HEK293 (cell line): ENCODE measurements around the gene RAMAC.

Source experiments
- CTCF ChIA-PET: fragments of 350-600 bp; formaldehyde crosslinking; extraction: SDS; loops from one replicate; lab custom pipeline; 2021; ENCODE audit warnings: antibody characterized with exemption; lab: Yijun Ruan, JAX
- POLR2A ChIA-PET: fragments of 300-600 bp; formaldehyde crosslinking; extraction: SDS; loops from one replicate; lab custom pipeline; 2020; ENCODE audit warnings: antibody characterized with exemption, inconsistent platforms; lab: Yijun Ruan, JAX
- H3K27ac ChIP-seq: fragments of 200-500 bp; sonication (Bioruptor generic); 2 replicates; pipeline ENCODE4 v1.5.1; 2014; ENCODE audit warnings: low read depth, low read length, control low read depth, inconsistent platforms; ENCODE audit errors: extremely low read depth
- H3K36me3 ChIP-seq, 2 experiments: fragments of 200-500 bp in 1 of 2; sonication (Bioruptor generic) in 1 of 2; 1 replicate in 1 of 2; 2 replicates in 1 of 2; pipeline ENCODE4 v1.5.1; 2014 to 2017; ENCODE audit warnings: inconsistent platforms in 2 of 2, low read length in 2 of 2; ENCODE audit not compliant: control insufficient read depth in 2 of 2, insufficient read depth in 1 of 2
- H3K4me1 ChIP-seq: fragments of 200-500 bp; sonication (Bioruptor generic); 2 replicates; pipeline ENCODE4 v1.5.1; 2014; ENCODE audit warnings: mild to moderate bottlenecking, low read length, inconsistent platforms; ENCODE audit not compliant: control insufficient read depth, insufficient read depth
- H3K4me3 ChIP-seq: 2 replicates; pipeline ENCODE4 v1.5.1; 2011; ENCODE audit warnings: low read depth, mild to moderate bottlenecking, control low read depth, low read length, moderate library complexity
- H3K9me3 ChIP-seq: fragments of 200-500 bp; sonication (Bioruptor generic); 2 replicates; pipeline ENCODE4 v1.5.1; 2014; ENCODE audit warnings: low read depth, low read length, inconsistent platforms; ENCODE audit not compliant: control insufficient read depth, insufficient read depth
- OVOL3 ChIP-seq: fragments of 450-650 bp; formaldehyde crosslinking; IDR thresholded peaks from 2 replicates; pipeline ENCODE4 v1.5.1; 2016; ENCODE audit warnings: missing biosample characterization, missing genetic modification characterization
- PRDM10 ChIP-seq: fragments of 450-650 bp; formaldehyde crosslinking; IDR thresholded peaks from 2 replicates; pipeline ENCODE4 v1.5.1; 2016; ENCODE audit warnings: missing biosample characterization, missing genetic modification characterization
- PRDM4 ChIP-seq: fragments of 450-650 bp; formaldehyde crosslinking; IDR thresholded peaks from 2 replicates; pipeline ENCODE4 v1.5.1; 2017; ENCODE audit warnings: missing biosample characterization, missing genetic modification characterization
- SP2 ChIP-seq: fragments of 450-650 bp; formaldehyde crosslinking; IDR thresholded peaks from 2 replicates; pipeline ENCODE4 v1.5.1; 2016; ENCODE audit warnings: missing biosample characterization, missing genetic modification characterization
- SP7 ChIP-seq: fragments of 450-650 bp; formaldehyde crosslinking; IDR thresholded peaks from 2 replicates; pipeline ENCODE4 v1.5.1; 2016; ENCODE audit warnings: missing biosample characterization, missing genetic modification characterization
- TRIM28 ChIP-seq: IDR thresholded peaks from 2 replicates; pipeline ENCODE4 v1.6.1; 2011; ENCODE audit warnings: low read length, control low read depth, borderline replicate concordance
- ZBTB21 ChIP-seq: fragments of 450-650 bp; formaldehyde crosslinking; IDR thresholded peaks from 2 replicates; pipeline ENCODE4 v1.5.1; 2017; ENCODE audit warnings: missing biosample characterization, missing genetic modification characterization
- ZNF121 ChIP-seq: fragments of 450-650 bp; formaldehyde crosslinking; IDR thresholded peaks from 2 replicates; pipeline ENCODE4 v1.5.1; 2016; ENCODE audit warnings: missing biosample characterization, missing genetic modification characterization
- ZNF133 ChIP-seq: fragments of 450-650 bp; formaldehyde crosslinking; IDR thresholded peaks from 2 replicates; pipeline ENCODE4 v1.5.1; 2016; ENCODE audit warnings: missing biosample characterization, missing genetic modification characterization
- ZNF148 ChIP-seq: fragments of 450-650 bp; formaldehyde crosslinking; IDR thresholded peaks from 2 replicates; pipeline ENCODE4 v1.5.0; 2017; ENCODE audit warnings: missing biosample characterization, missing genetic modification characterization, borderline replicate concordance
- ZNF174 ChIP-seq: fragments of 450-650 bp; formaldehyde crosslinking; IDR thresholded peaks from 2 replicates; pipeline ENCODE4 v1.5.0; 2017; ENCODE audit warnings: missing biosample characterization, mild to moderate bottlenecking, missing genetic modification characterization
- ZNF175 ChIP-seq: fragments of 450-650 bp; formaldehyde crosslinking; IDR thresholded peaks from 2 replicates; pipeline ENCODE4 v1.5.1; 2016; ENCODE audit warnings: missing biosample characterization, missing genetic modification characterization
- ZNF341 ChIP-seq: fragments of 450-650 bp; formaldehyde crosslinking; IDR thresholded peaks from 2 replicates; pipeline ENCODE4; 2016; ENCODE audit warnings: low read depth, missing biosample characterization, missing genetic modification characterization
- ZNF391 ChIP-seq: fragments of 450-650 bp; formaldehyde crosslinking; IDR thresholded peaks from 2 replicates; pipeline ENCODE4 v1.5.1; 2016; ENCODE audit warnings: low read depth, missing biosample characterization, missing genetic modification characterization, borderline replicate concordance
- ZNF404 ChIP-seq: fragments of 450-650 bp; formaldehyde crosslinking; IDR thresholded peaks from 2 replicates; pipeline ENCODE4 v1.5.1; 2017; ENCODE audit warnings: missing biosample characterization, missing genetic modification characterization
- ZNF621 ChIP-seq: fragments of 450-650 bp; formaldehyde crosslinking; IDR thresholded peaks from 2 replicates; pipeline ENCODE4 v1.5.1; 2017; ENCODE audit warnings: missing biosample characterization, missing genetic modification characterization
- ZNF629 ChIP-seq: fragments of 450-650 bp; formaldehyde crosslinking; IDR thresholded peaks from 2 replicates; pipeline ENCODE4 v1.5.1; 2017; ENCODE audit warnings: missing biosample characterization, missing genetic modification characterization
- ZXDB ChIP-seq: fragments of 450-650 bp; formaldehyde crosslinking; IDR thresholded peaks from 2 replicates; pipeline ENCODE4 v1.5.1; 2016; ENCODE audit warnings: missing biosample characterization, missing genetic modification characterization

Gene RAMAC

DNA sequence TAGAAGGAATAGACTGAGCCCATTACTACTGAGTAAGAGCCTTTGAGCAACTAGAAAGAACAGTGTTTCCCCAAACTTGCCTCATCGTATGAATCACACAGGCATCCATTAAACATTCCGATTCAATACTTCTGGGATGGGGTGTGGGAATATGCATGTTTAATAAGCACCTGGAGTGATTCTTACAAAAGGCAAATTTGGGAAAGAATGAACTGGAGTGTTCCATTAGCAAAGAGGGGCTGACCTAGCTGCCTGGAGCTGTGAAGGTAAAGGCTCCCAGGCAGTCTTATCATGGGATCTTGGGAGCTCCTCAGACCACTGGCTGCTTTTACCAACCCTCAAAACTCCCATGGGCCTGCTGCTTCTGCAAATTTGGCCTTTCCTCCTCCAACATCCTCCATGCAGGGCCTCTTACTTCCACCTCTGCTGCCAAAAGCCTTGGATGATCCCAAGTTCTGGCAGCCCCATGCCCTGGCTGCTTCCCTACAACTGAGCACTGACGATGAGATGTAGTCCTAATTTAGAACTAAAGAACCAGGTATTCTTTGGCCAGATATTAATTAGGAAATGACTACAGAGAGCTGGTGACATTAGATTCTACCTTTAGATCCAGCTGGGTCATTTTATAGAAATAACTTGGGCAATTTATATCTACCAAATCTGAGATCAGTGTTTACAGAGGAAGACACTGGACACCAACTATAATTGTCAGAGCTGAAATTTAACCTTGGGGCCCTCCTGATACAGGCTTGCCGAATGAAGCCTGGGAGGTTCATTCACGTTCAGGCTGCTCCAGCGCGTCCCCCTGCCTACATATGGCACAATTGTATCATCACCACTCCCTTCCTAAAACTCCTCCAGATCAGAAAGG, 22.3 kb upstream of the RAMAC start:
- TF ChIP-seq SP7 (no peak), PRDM10 (peak; percentile 77), OVOL3 (tag by site-specific recombination) (no peak)
- no peaks in the 10 kb centered on the region for H3K36me3 ChIP-seq
- no peak overlapping the region for H3K4me3 ChIP-seq
- no peak overlapping the region for H3K27ac ChIP-seq
- POLR2A ChIA-PET = interaction anchor here (1.1 kb wide), 1 partner anchor 10 kb away, joined by 4 read pairs; no protein-coding TSS in a partner anchor
- no peaks in the 10 kb centered on the region for H3K4me1 ChIP-seq
- H3K9me3 ChIP-seq = no peaks in the 10 kb centered on the region
- CTCF ChIA-PET = interaction anchor here (0.9 kb wide), 1 partner anchor 48 kb away, joined by 3 read pairs; the partner anchor contains the start of gene C15orf40

DNA sequence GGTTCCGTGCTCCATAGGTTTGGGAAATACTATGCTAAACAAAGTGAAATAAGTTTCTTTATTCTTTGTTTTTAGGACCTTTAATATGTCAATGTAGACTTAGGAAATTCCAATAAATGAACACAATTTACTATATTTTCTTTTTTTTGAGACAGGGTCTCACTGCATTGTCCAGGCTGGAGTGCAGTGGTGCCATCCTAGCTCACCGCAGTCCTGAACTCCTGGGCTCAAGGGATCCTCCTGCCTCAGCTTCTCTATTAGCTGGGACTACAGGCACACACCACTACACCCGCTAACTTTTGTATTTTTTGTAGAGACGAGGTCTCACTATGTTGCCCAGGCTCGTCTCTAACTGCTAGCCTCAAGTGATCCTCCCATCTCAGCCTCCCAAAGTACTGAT, 21.1 kb upstream of the RAMAC start:
- TF ChIP-seq ZNF341 (tag by site-specific recombination) (no peak), ZNF121 (tag by site-specific recombination) (peak; percentile 85), TRIM28 (no peak)
- Histone ChIP-seq H3K36me3 (no peaks in the 10 kb centered on the region), H3K4me1 (peaks cover 1% of the 10 kb centered on the region), H3K9me3 (no peaks in the 10 kb centered on the region), H3K4me3 (no peak overlapping the region), H3K27ac (no peak overlapping the region)
- POLR2A ChIA-PET = no interaction called here
- CTCF ChIA-PET = no interaction called here

DNA sequence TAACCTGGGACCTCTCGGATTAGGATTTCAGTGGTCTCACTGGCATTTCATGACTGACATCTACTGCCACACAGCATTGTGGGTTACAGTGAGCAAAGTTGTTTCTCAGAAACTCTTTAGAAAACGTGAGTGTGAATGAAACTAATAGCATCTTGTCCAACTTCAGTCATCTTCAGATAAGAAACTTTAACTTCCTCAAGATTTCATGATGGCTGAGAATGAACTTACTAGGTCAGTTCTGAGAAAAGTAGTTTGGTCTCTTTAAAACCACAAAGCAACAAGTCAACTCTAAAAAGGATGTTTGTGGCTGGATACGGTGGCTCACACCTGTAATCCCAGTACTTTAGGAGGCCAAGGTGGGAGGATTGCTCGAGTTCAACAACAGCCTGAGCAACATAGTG, 19.3 kb upstream of the RAMAC start:
- H3K9me3 ChIP-seq = no peaks in the 10 kb centered on the region
- ChIA-PET POLR2A (no interaction called here), CTCF (interaction anchor here (1.0 kb wide), 1 partner anchor 117 kb away, joined by 3 read pairs; no protein-coding TSS in a partner anchor)
- no peaks in the 10 kb centered on the region for H3K36me3 ChIP-seq
- H3K4me3 ChIP-seq = no peak overlapping the region
- TF ChIP-seq ZNF148 (tag by site-specific recombination) (no peak), ZNF629 (tag by site-specific recombination) (no peak), ZBTB21 (no peak), ZNF391 (tag by site-specific recombination) (no peak), ZXDB (tag by site-specific recombination) (no peak), ZNF341 (tag by site-specific recombination) (no peak), ZNF133 (tag by site-specific recombination) (no peak), ZNF621 (tag by site-specific recombination) (no peak), ZNF404 (tag by site-specific recombination) (no peak), PRDM4 (tag by site-specific recombination) (no peak), SP2 (tag by site-specific recombination) (no peak), ZNF175 (tag by site-specific recombination) (no peak), ZNF174 (no peak)
- TF ChIP-seq, all 188 proteins: peak for 0
- no peak overlapping the region for H3K27ac ChIP-seq
- H3K4me1 ChIP-seq = peaks cover 11% of the 10 kb centered on the region
